GM12864 (cell line): ENCODE measurements around the gene R3HDM4.
A peak's percentile ranks its signal among the peaks of the same experiment; 100 is the strongest.

ENCODE experiments used
- DNase-seq: peaks from one replicate; pipeline ENCODE4 v3.0.0-alpha.2; 2011; ENCODE audit warnings: low read depth
- H3K4me3 ChIP-seq: 2 replicates; pipeline ENCODE4 v1.5.1; 2011; ENCODE audit warnings: mild to moderate bottlenecking, low read depth, low read length, control low read depth
- CTCF ChIP-seq: IDR thresholded peaks from 2 replicates; pipeline ENCODE4 v1.5.1; 2011; ENCODE audit warnings: low read depth, mild to moderate bottlenecking, moderate library complexity, low read length, control low read depth, inconsistent platforms; ENCODE audit errors: missing control alignments

Gene R3HDM4

GRCh38 chr19:934865-935479, 22.0 kb upstream of the R3HDM4 start:
- H3K4me3 ChIP-seq: no peak overlapping the region
- no peak for DNase-seq
- TF ChIP-seq CTCF: no peak

DNA sequence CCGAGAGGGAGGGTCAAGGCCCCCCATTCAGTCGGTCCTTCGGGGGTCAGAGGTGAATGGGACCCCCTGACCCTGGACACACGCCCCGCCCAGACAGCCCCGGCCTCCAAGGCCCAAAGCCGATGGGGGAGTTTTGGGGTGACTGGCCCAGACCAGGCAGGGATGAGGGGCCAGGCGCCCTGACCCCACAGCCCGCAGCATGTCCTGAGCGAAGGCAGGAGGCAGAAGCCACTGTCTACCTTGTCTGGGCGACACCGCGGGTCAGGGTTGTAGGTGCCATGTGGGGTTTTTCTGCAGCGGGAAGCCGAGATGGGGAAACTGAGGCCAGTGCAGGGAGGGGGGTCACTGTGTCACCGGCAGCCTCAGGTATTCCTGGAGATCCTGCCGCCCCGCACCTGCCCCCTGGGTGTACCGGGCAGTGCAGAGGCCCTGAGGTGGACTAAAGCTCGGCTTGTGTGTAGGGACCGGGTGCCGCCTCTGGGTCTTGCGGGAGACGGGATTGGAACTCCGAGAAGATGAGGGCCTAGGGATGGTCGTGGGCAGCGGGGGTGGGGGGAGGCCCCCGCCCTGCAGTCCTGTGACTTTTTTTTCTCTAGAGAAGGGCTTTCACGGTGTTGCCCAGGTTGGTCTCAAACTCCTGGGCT, 21.3 kb upstream of the R3HDM4 start:
- no peak for DNase-seq
- no peak overlapping the region for H3K4me3 ChIP-seq
- TF ChIP-seq CTCF: no peak

DNA sequence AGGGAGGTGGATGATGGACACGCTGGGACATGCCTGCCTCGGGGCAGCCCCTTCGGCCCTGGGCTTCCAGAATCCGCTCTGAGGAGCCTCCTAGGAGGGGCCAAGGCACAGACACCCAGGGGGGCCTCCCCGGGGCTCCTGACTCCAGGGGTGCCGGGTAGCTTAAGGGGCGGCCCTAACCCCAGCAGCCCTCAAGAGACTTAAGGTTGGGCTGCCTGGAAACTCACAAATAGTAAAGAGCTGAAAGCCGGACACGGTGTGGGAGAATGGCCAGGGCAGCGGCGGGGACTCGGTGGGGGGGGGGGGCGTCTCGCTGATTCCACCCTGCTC, 20.5 kb upstream of the R3HDM4 start:
- no peak for DNase-seq
- TF ChIP-seq CTCF: no peak
- peak overlapping the region; percentile 40 for H3K4me3 ChIP-seq

DNA sequence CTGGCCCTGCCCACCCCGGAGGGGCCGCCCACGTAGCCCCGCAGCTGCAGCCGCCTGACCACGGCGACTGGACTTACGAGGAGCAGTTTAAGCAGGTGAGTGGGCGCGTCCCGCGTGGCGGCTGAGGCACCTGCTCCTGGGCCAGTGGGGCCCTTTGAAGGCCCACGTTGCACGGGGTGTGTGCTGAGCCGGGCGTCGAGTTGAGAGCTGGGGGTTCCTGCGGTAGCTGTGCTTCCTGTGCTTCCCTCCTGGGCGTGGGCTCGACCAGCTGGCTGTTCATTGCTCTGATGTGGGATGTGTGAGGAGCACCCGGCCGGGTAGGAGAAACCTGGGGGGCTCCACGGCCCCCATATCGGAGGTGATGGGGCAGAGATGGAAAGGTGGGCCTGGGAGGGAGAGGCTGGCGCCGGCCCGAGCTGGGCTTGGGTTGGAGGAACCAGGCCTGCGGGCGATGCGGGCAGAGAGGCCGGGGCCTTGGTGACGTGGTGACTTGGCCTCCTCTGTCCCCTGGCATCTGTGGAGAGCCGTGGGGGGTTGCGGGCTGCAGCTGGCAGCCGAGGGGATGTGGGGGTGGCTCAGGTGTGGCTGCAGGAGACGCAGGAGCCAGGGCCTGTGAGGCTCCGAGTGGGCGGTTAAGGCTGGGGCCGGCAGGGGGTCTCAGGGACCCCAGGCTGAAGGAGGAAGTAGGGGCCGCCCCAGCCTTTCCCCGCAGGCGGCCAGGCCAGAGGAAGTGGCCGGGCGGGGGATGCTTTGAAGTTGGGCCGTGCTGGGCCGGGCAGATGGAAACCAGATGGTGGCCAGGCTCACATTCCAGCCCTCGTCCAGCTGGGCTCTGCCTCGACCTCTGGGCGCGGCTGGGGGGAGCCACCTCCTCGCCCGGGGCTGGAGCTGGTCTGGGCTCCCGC, 19.9 kb upstream of the R3HDM4 start:
- DNase-seq: no peak
- peak overlapping the region; percentile 40 for H3K4me3 ChIP-seq
- TF ChIP-seq CTCF: no peak

DNA sequence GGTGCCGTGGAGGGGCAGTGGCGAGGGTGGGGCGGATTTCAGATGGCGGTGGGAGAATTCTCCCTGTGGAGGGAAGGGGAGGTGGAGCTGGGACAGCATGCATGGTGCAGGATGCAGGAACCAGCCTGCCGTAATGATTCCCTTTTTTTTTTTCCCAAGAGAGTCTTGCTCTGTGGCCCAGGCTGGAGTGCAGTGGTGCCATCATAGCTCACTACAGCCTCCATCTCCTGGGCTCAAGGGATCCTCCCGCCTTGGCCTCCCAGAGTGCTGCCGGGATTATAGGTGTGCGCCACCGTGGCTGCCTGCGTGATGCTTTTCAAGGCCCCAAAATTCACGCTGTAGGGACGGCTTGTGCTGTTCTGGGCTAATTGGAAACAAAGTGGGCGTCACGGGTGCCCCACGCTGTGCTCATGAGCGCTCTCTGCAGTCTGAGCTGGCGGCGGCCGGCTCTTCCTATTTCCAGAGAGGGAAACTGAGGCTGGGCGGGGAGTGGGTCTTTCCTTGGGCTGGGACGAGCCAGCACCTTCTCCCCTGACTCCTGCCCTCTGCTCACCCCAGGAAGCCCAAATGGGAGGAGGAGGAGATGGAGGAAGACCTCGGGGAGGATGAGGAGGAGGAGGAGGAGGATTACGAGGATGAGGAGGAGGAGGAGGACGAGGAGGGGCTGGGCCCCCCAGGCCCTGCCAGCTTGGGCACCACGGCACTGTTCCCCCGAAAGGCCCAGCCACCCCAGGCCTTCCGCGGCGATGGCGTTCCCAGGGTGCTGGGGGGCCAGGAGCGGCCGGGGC, 19.0 kb upstream of the R3HDM4 start:
- H3K4me3 ChIP-seq: peak overlapping the region; percentile 40
- TF ChIP-seq CTCF: no peak
- no peak for DNase-seq

DNA sequence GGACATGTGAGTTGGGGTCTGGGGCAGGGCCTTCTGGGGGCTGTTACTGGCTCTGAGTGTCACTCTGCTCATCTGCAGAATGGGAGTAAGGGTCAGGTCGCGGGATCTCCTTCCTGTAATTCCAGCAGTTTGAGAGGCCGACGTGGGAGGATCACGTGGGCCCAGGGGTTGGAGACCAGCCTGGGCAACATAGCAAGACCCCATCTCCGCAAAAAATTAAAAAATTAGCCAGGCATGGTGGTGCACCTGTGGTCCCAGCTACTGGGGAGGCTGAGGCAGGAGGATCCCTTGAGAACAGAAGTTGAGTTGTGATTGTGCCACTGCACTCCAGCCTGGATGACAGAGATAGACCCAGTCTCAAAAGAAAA, 16.9 kb upstream of the R3HDM4 start:
- DNase-seq: no peak
- TF ChIP-seq CTCF: no peak
- no peak overlapping the region for H3K4me3 ChIP-seq
